Measurements from ENCODE around the gene SNRPB2. TPM values are rescaled to one million over a fixed set of nuclear protein-coding genes. Genes with fewer than 3 reads are reported as not detected.

Gene SNRPB2
- total RNA-seq, 1 experiment from 2014 or later = 78.4 TPM

DNA sequence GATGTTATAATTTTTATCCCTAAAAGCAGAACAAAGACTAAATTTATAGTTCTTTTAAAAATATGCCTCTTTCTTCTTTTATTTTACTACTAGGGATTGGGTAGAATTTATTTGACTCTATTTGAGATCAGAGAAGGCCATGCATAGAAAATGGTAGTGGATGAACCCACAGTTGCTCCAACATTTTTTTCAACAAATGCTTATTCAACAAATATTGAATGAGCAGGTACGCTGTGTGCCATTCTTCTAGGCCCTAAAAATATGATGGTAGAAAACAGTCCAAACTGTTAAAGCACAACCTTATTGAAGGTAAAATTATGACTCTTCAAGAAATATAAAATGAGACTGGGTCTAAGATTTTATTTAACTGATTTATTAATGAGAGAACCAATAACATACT is 48.3 kb downstream of the SNRPB2 start:
- POLR2A ChIA-PET = no interaction called here
- TF ChIP-seq ELF1 (IDR thresholded peaks at IDR 0.05; ENCODE audit: borderline replicate concordance, low read depth) = no peak
- no peak for TF ChIP-seq EGR1 (IDR thresholded peaks at IDR 0.05; ENCODE audit: low read depth)
- no peak for TF ChIP-seq TCF7L2 (IDR thresholded peaks at IDR 0.05; ENCODE audit: borderline replicate concordance, extremely low read depth, insufficient read depth, insufficient read length)
- TF ChIP-seq, protein P1, sequence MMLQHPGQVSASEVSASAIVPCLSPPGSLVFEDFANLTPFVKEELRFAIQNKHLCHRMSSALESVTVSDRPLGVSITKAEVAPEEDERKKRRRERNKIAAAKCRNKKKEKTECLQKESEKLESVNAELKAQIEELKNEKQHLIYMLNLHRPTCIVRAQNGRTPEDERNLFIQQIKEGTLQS (IDR thresholded peaks at IDR 0.05) = no peak
- TF ChIP-seq YY1 (IDR thresholded peaks at IDR 0.05; ENCODE audit: extremely low read depth, insufficient replicate concordance, low read depth, low read length) = no peak
- no peak for TF ChIP-seq POLR2A (IDR thresholded peaks at IDR 0.05; ENCODE audit: borderline replicate concordance, extremely low read depth, insufficient read depth, insufficient read length)
- no peak for TF ChIP-seq SIN3A (IDR thresholded peaks at IDR 0.05; ENCODE audit: low read depth)
- TF ChIP-seq, protein P2, sequence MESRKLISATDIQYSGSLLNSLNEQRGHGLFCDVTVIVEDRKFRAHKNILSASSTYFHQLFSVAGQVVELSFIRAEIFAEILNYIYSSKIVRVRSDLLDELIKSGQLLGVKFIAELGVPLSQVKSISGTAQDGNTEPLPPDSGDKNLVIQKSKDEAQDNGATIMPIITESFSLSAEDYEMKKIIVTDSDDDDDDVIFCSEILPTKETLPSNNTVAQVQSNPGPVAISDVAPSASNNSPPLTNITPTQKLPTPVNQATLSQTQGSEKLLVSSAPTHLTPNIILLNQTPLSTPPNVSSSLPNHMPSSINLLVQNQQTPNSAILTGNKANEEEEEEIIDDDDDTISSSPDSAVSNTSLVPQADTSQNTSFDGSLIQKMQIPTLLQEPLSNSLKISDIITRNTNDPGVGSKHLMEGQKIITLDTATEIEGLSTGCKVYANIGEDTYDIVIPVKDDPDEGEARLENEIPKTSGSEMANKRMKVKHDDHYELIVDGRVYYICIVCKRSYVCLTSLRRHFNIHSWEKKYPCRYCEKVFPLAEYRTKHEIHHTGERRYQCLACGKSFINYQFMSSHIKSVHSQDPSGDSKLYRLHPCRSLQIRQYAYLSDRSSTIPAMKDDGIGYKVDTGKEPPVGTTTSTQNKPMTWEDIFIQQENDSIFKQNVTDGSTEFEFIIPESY (IDR thresholded peaks at IDR 0.05; ENCODE audit: extremely low read depth, insufficient replicate concordance, low read length) = no peak
- no peak for TF ChIP-seq SP1 (IDR thresholded peaks at IDR 0.05; ENCODE audit: low read depth)
- TF ChIP-seq, protein P3, sequence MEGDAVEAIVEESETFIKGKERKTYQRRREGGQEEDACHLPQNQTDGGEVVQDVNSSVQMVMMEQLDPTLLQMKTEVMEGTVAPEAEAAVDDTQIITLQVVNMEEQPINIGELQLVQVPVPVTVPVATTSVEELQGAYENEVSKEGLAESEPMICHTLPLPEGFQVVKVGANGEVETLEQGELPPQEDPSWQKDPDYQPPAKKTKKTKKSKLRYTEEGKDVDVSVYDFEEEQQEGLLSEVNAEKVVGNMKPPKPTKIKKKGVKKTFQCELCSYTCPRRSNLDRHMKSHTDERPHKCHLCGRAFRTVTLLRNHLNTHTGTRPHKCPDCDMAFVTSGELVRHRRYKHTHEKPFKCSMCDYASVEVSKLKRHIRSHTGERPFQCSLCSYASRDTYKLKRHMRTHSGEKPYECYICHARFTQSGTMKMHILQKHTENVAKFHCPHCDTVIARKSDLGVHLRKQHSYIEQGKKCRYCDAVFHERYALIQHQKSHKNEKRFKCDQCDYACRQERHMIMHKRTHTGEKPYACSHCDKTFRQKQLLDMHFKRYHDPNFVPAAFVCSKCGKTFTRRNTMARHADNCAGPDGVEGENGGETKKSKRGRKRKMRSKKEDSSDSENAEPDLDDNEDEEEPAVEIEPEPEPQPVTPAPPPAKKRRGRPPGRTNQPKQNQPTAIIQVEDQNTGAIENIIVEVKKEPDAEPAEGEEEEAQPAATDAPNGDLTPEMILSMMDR (IDR thresholded peaks at IDR 0.05 in 2 of 3, conservative IDR thresholded peaks at IDR 0.05 in 1 of 3; ENCODE audit: borderline replicate concordance in 1 of 3, insufficient read depth in 1 of 3, low read depth in 2 of 3, low read length in 2 of 3) = no peak
- TF ChIP-seq, protein P4, sequence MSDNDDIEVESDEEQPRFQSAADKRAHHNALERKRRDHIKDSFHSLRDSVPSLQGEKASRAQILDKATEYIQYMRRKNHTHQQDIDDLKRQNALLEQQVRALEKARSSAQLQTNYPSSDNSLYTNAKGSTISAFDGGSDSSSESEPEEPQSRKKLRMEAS (IDR thresholded peaks at IDR 0.05) = no peak
- TF ChIP-seq, protein P5, sequence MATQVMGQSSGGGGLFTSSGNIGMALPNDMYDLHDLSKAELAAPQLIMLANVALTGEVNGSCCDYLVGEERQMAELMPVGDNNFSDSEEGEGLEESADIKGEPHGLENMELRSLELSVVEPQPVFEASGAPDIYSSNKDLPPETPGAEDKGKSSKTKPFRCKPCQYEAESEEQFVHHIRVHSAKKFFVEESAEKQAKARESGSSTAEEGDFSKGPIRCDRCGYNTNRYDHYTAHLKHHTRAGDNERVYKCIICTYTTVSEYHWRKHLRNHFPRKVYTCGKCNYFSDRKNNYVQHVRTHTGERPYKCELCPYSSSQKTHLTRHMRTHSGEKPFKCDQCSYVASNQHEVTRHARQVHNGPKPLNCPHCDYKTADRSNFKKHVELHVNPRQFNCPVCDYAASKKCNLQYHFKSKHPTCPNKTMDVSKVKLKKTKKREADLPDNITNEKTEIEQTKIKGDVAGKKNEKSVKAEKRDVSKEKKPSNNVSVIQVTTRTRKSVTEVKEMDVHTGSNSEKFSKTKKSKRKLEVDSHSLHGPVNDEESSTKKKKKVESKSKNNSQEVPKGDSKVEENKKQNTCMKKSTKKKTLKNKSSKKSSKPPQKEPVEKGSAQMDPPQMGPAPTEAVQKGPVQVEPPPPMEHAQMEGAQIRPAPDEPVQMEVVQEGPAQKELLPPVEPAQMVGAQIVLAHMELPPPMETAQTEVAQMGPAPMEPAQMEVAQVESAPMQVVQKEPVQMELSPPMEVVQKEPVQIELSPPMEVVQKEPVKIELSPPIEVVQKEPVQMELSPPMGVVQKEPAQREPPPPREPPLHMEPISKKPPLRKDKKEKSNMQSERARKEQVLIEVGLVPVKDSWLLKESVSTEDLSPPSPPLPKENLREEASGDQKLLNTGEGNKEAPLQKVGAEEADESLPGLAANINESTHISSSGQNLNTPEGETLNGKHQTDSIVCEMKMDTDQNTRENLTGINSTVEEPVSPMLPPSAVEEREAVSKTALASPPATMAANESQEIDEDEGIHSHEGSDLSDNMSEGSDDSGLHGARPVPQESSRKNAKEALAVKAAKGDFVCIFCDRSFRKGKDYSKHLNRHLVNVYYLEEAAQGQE (IDR thresholded peaks at IDR 0.05; ENCODE audit: low read depth) = no peak
- TF ChIP-seq CBX3 (IDR thresholded peaks at IDR 0.05; ENCODE audit: low read depth) = no peak
- no peak for TF ChIP-seq EZH2 (IDR thresholded peaks at IDR 0.05)
- TF ChIP-seq JUND (IDR thresholded peaks at IDR 0.05) = no peak
- no peak for TF ChIP-seq ZNF274 (IDR thresholded peaks at IDR 0.05; ENCODE audit: low read depth, low read length)
- Histone ChIP-seq H3K4me2 (ENCODE audit: low read length) (no peak overlapping the region), H3K36me3 (ENCODE audit: control insufficient read depth in 1 of 2, insufficient read depth in 2 of 2, low read length in 2 of 2) (no peaks in the 10 kb centered on the region), H3K27me3 (ENCODE audit: insufficient read depth, low read length) (peaks cover 29% of the 10 kb centered on the region), H3K4me1 (ENCODE audit: control insufficient read depth in 1 of 2, insufficient read depth in 2 of 2, low read length in 2 of 2) (no peaks in the 10 kb centered on the region), H4K20me1 (ENCODE audit: insufficient read depth) (no peaks in the 10 kb centered on the region), H3K9me2 (ENCODE audit: insufficient read depth) (no peaks in the 10 kb centered on the region), H3K4me3 (replicated peaks in 1 of 2; ENCODE audit: low read depth in 1 of 2, low read length in 2 of 2) (no peak overlapping the region), H3K9me3 (ENCODE audit: control insufficient read depth in 1 of 2, insufficient read depth in 1 of 2, low read depth in 1 of 2, low read length in 2 of 2) (no peaks in the 10 kb centered on the region), H2AFZ (ENCODE audit: low read depth, low read length, poor library complexity, severe bottlenecking) (no peak overlapping the region), H3K27ac (ENCODE audit: low read depth, low read length) (no peak overlapping the region), H3K79me2 (ENCODE audit: insufficient read depth, low read length) (no peaks in the 10 kb centered on the region), H3K9ac (ENCODE audit: low read length) (no peak overlapping the region)
- BruUV-seq (replicated peaks) = no TSS peak
- intact Hi-C loops (cut with micrococcal nuclease) = no loop called here
- RAD21 ChIA-PET (ENCODE audit: low non-redundant PET in 1 of 2, low total read pairs in 2 of 2, uncharacterized antibody in 2 of 2, unreplicated experiment in 2 of 2) = no interaction called here
- CTCF ChIA-PET = no interaction called here
- no peak for ATAC-seq
- no peak for DNase-seq (ENCODE audit: low read depth, low spot score)
